Loucy (cell line): ENCODE data around the gene TOPBP1.

Experiments
- H2AFZ ChIP-seq: fragments of 200-600 bp; sonication (generic); 2 replicates; pipeline ENCODE4 v1.6.0; 2016; ENCODE audit warnings: antibody characterized with exemption, mild to moderate bottlenecking, low read length, moderate library complexity
- H3F3A ChIP-seq: fragments of 200-600 bp; 2 replicates; pipeline ENCODE4 v1.6.0; 2016; ENCODE audit warnings: antibody characterized with exemption, low read depth, mild to moderate bottlenecking
- H3K27me3 ChIP-seq: fragments of 200-600 bp; sonication (generic); 2 replicates; pipeline ENCODE4 v1.6.1; 2014; ENCODE audit warnings: low read length, mild to moderate bottlenecking; ENCODE audit not compliant: insufficient read depth, poor library complexity, severe bottlenecking
- H3K36me3 ChIP-seq: fragments of 200-600 bp; sonication (generic); 2 replicates; pipeline ENCODE4 v1.6.1; 2016; ENCODE audit warnings: low read length; ENCODE audit not compliant: insufficient read depth
- H3K4me1 ChIP-seq: fragments of 200-600 bp; sonication (generic); 2 replicates; pipeline ENCODE4 v1.5.1; 2014; ENCODE audit warnings: low read length, mild to moderate bottlenecking; ENCODE audit not compliant: insufficient read depth, poor library complexity, severe bottlenecking
- H3K4me2 ChIP-seq: fragments of 200-600 bp; sonication (generic); 2 replicates; pipeline ENCODE4 v1.6.0; 2014; ENCODE audit warnings: antibody characterized with exemption, low read length, low read depth, mild to moderate bottlenecking; ENCODE audit not compliant: poor library complexity, severe bottlenecking
- H3K4me3 ChIP-seq: fragments of 200-600 bp; sonication (generic); 2 replicates; pipeline ENCODE4 v1.5.1; 2014; ENCODE audit warnings: low read length, mild to moderate bottlenecking, mixed read lengths; ENCODE audit not compliant: poor library complexity, severe bottlenecking
- H3K79me2 ChIP-seq: fragments of 200-600 bp; sonication (generic); 2 replicates; pipeline ENCODE4 v1.6.1; 2014; ENCODE audit warnings: low read length; ENCODE audit not compliant: insufficient read depth
- H3K9ac ChIP-seq: fragments of 200-600 bp; sonication (generic); 2 replicates; pipeline ENCODE4 v1.6.0; 2014; ENCODE audit warnings: mild to moderate bottlenecking, low read depth, low read length, moderate library complexity; ENCODE audit not compliant: poor library complexity, severe bottlenecking
- H3K9me2 ChIP-seq: fragments of 200-600 bp; sonication (generic); replicated peaks from 2 replicates; pipeline ENCODE4 v1.6.1; 2016; ENCODE audit warnings: low read depth, low read length, mixed read lengths
- H3K9me3 ChIP-seq: fragments of 200-600 bp; sonication (generic); 2 replicates; pipeline ENCODE4 v1.6.1; 2014; ENCODE audit warnings: mild to moderate bottlenecking, antibody characterized with exemption, low read length, low read depth; ENCODE audit not compliant: insufficient read depth
- H4K20me1 ChIP-seq: fragments of 200-600 bp; sonication (generic); 2 replicates; pipeline ENCODE4 v1.6.0; 2014; ENCODE audit warnings: antibody characterized with exemption, low read length, mild to moderate bottlenecking; ENCODE audit not compliant: insufficient read depth, poor library complexity, severe bottlenecking
- EZH2phosphoT487 ChIP-seq: fragments of 200-600 bp; IDR thresholded peaks from 2 replicates; pipeline ENCODE4 v1.6.1; 2018; ENCODE audit warnings: antibody characterized with exemption, mild to moderate bottlenecking, moderate library complexity, borderline replicate concordance
- TF ChIP-seq, protein P1 (sequence below): fragments of 200-600 bp; sonication (generic); conservative IDR thresholded peaks from 2 replicates; pipeline ENCODE4 v1.5.1; 2014; ENCODE audit warnings: mild to moderate bottlenecking, antibody characterized with exemption, low read length

The TOPBP1 gene

DNA sequence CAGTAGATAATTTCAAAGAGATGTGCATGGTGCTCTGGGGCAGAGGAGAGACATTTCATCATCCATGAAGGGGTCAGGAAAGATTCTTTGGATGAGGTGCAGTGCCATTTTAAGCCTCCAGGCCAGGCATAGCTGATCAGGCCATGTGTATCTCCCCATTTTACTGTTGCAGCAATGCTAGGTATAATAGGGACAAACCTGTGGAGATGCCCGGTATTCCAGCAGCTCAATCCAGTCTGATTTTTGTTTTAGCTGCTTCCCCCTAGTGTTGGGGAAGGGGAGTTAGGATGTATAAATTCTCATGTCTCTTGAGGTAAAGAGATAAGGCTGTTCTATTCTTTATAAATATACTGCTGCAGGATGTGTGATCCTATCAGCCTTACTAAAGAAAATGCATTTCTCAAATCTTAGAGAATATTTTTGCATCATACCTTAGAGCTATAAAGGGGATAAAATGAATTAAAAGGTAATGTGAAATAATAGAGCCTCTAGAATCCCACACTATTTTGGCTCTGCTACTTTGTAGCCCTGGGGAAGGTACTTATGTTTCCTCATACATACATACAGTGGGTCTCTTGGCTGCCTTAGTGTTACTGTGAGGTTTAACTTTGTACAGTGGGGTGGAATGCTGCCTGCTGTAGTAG is 83.1 kb downstream of the TOPBP1 start:
- peaks cover 92% of the 10 kb centered on the region for H3K79me2 ChIP-seq
- H3K9ac ChIP-seq, result peak overlapping the region; percentile 24
- H2AFZ ChIP-seq, result no peak overlapping the region
- H3K36me3 ChIP-seq, result peaks cover 34% of the 10 kb centered on the region
- peaks cover 82% of the 10 kb centered on the region for H4K20me1 ChIP-seq
- peak overlapping the region; percentile 84 for H3K4me2 ChIP-seq
- H3K4me3 ChIP-seq, result peak overlapping the region; percentile 65
- no peaks in the 10 kb centered on the region for H3F3A ChIP-seq
- no peaks in the 10 kb centered on the region for H3K9me2 ChIP-seq
- H3K9me3 ChIP-seq, result no peaks in the 10 kb centered on the region
- H3K27me3 ChIP-seq, result no peaks in the 10 kb centered on the region
- TF ChIP-seq, protein P1, sequence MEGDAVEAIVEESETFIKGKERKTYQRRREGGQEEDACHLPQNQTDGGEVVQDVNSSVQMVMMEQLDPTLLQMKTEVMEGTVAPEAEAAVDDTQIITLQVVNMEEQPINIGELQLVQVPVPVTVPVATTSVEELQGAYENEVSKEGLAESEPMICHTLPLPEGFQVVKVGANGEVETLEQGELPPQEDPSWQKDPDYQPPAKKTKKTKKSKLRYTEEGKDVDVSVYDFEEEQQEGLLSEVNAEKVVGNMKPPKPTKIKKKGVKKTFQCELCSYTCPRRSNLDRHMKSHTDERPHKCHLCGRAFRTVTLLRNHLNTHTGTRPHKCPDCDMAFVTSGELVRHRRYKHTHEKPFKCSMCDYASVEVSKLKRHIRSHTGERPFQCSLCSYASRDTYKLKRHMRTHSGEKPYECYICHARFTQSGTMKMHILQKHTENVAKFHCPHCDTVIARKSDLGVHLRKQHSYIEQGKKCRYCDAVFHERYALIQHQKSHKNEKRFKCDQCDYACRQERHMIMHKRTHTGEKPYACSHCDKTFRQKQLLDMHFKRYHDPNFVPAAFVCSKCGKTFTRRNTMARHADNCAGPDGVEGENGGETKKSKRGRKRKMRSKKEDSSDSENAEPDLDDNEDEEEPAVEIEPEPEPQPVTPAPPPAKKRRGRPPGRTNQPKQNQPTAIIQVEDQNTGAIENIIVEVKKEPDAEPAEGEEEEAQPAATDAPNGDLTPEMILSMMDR, result peak; percentile 70
- TF ChIP-seq EZH2phosphoT487, result no peak
- H3K4me1 ChIP-seq, result peaks cover 44% of the 10 kb centered on the region

DNA sequence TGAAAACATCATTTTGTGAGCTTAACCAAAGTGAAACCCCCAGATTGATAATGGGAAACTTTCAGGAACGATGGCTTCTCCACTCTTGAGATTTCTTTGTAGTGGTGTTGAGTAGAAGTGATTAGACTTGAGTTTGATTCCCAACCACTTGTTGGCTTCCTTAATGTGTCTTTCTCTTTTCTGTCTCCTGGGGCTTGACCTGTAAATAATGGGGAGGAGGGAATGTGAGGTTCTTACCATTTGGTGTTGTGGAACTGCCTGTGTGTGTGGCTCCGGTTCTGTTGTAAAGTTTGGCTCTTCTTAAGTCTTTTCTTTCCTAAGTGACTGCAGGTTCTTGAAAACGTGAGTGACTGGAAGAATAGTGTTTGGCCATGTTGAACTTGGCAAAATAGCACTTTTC is 85.6 kb downstream of the TOPBP1 start:
- peaks cover 11% of the 10 kb centered on the region for H3K36me3 ChIP-seq
- no peaks in the 10 kb centered on the region for H3K9me3 ChIP-seq
- TF ChIP-seq, protein P1, result no peak
- TF ChIP-seq EZH2phosphoT487, result no peak
- H3K4me1 ChIP-seq, result peaks cover 57% of the 10 kb centered on the region
- peak overlapping the region; percentile 85 for H3K9ac ChIP-seq
- peaks cover 57% of the 10 kb centered on the region for H4K20me1 ChIP-seq
- peak overlapping the region; percentile 84 for H3K4me2 ChIP-seq
- H3F3A ChIP-seq, result peaks cover 13% of the 10 kb centered on the region
- peaks cover 67% of the 10 kb centered on the region for H3K79me2 ChIP-seq
- no peaks in the 10 kb centered on the region for H3K27me3 ChIP-seq
- no peak overlapping the region for H2AFZ ChIP-seq
- H3K9me2 ChIP-seq, result no peaks in the 10 kb centered on the region
- peak overlapping the region; percentile 86 for H3K4me3 ChIP-seq

DNA sequence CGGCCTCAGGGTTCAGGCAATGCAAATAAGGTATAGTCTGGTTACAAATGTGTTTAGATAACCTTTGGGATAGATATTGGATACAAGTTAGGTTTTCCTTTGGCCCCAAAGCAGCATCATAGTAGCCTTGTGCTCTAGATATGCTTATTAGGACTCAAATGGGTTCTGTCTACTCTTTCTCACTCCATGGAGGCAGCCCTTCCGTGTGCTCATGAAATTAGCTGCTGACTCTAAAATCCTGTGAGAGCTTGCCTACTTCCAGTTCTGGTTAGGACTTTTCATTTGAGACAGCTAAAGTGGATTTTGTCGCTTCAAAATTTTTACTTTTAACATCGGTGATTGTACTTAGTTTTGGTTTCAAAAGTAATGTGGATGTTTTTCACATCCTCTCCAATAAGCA is 86.7 kb downstream of the TOPBP1 start:
- no peak overlapping the region for H2AFZ ChIP-seq
- no peak for TF ChIP-seq EZH2phosphoT487
- TF ChIP-seq, protein P1, result no peak
- H3K36me3 ChIP-seq, result peaks cover 9% of the 10 kb centered on the region
- peaks cover 58% of the 10 kb centered on the region for H3K4me1 ChIP-seq
- peaks cover 13% of the 10 kb centered on the region for H3F3A ChIP-seq
- H3K79me2 ChIP-seq, result peaks cover 56% of the 10 kb centered on the region
- no peaks in the 10 kb centered on the region for H3K27me3 ChIP-seq
- H3K9me2 ChIP-seq, result no peaks in the 10 kb centered on the region
- H3K9ac ChIP-seq, result peak overlapping the region; percentile 85
- no peaks in the 10 kb centered on the region for H3K9me3 ChIP-seq
- peak overlapping the region; percentile 84 for H3K4me2 ChIP-seq
- H3K4me3 ChIP-seq, result peak overlapping the region; percentile 86
- peaks cover 48% of the 10 kb centered on the region for H4K20me1 ChIP-seq
